ENCODE measurements around the gene PDIK1L. TPM values are rescaled to one million over a fixed set of nuclear protein-coding genes. Genes with fewer than 3 reads are reported as not detected.

Gene PDIK1L
- 1 to 10 TPM; 7.1 to 7.3 TPM for total RNA-seq
- 9.5 TPM for polyA plus RNA-seq (2013, experiment 1 of 2)
- 9.0 TPM for polyA plus RNA-seq (2013, experiment 2 of 2)
- long read RNA-seq, experiment 1, partial matches to known transcripts = 0 of 3 reads
- long read RNA-seq, experiment 1, other reads (novel, unspliced or antisense) = 2 of 3 reads
- long read RNA-seq, experiment 2, full-length matches to known transcripts = 13 of 15 reads
- long read RNA-seq, experiment 2, partial matches to known transcripts = 0 of 15 reads
- long read RNA-seq, experiment 2, other reads (novel, unspliced or antisense) = 2 of 15 reads
- long read RNA-seq, experiment 3, full-length matches to known transcripts = 31 of 35 reads
- long read RNA-seq, experiment 3, partial matches to known transcripts = 0 of 35 reads
- long read RNA-seq, experiment 3, other reads (novel, unspliced or antisense) = 4 of 35 reads
- long read RNA-seq, experiment 4 = 0 reads

- Mint-ChIP-seq H3K36me3 (ENCODE audit: low read depth) (peaks cover 17% of the 10 kb centered on the region), H3K4me3 (peak within 1 kb of the TSS; percentile 70), H3K27me3 (ENCODE audit: insufficient read depth) (peaks cover 14% of the 10 kb centered on the region), H3K27ac (peak within 1 kb of the TSS; percentile 98), H3K4me1 (peaks cover 11% of the 10 kb centered on the region), H3K9me3 (no peaks in the 10 kb centered on the region)
- H3K9me3 ChIP-seq (ENCODE audit: control insufficient read depth, low read length) = no peaks in the 10 kb centered on the region
- H3K27ac ChIP-seq (ENCODE audit: low read depth, low read length) = peak within 1 kb of the TSS; percentile 95
- peaks cover 11% of the 10 kb centered on the region for H3K36me3 ChIP-seq (ENCODE audit: control insufficient read depth, insufficient read depth, low read length)
- H3K27me3 ChIP-seq (ENCODE audit: control insufficient read depth, insufficient read depth, low read length, poor library complexity, severe bottlenecking) = no peaks in the 10 kb centered on the region
- peaks cover 4% of the 10 kb centered on the region for H3K4me1 ChIP-seq (ENCODE audit: control insufficient read depth, insufficient read depth, low read length)
- H3K4me3 ChIP-seq (ENCODE audit: low read length) = peak within 1 kb of the TSS; percentile 86
- no peak for TF ChIP-seq CTCF (conservative IDR thresholded peaks at IDR 0.05)
- peak within 1 kb of the TSS; percentile 68 for H3K9ac ChIP-seq (ENCODE audit: extremely low read depth, low read length, poor library complexity, severe bottlenecking)
- DNase-seq = peak; percentile 96
- whole genome bisulfite sequencing, 2 experiments (ENCODE audit: insufficient coverage in 1 of 2, insufficient read length in 1 of 2) = 0% methylated on average over 41 to 96 of the region's 96 CpGs
These were observed at the start of gene PDIK1L for GRCh38 chr1:26111530-26112406. PDIK1L (plus strand) TSS chr1:26111824; CDS start chr1:26114309, 2,485 bp downstream.

- H3K27ac Mint-ChIP-seq = no peak overlapping the region
- TF ChIP-seq CTCF (conservative IDR thresholded peaks at IDR 0.05) = no peak
- no peak overlapping the region for H3K4me3 ChIP-seq (ENCODE audit: low read length)
- peaks cover 4% of the 10 kb centered on the region for H3K27me3 Mint-ChIP-seq (ENCODE audit: insufficient read depth)
- H3K36me3 ChIP-seq (ENCODE audit: control insufficient read depth, insufficient read depth, low read length) = no peaks in the 10 kb centered on the region
- H3K9me3 Mint-ChIP-seq = no peaks in the 10 kb centered on the region
- H3K9ac ChIP-seq (ENCODE audit: extremely low read depth, low read length, poor library complexity, severe bottlenecking) = no peak overlapping the region
- H3K27me3 ChIP-seq (ENCODE audit: control insufficient read depth, insufficient read depth, low read length, poor library complexity, severe bottlenecking) = no peaks in the 10 kb centered on the region
- H3K4me3 Mint-ChIP-seq = no peak overlapping the region
- WGBS, 2 experiments (ENCODE audit: insufficient coverage in 1 of 2, insufficient read length in 1 of 2) = 85 to 88% methylated on average over 2 to 3 of the region's 3 CpGs
- no peaks in the 10 kb centered on the region for H3K9me3 ChIP-seq (ENCODE audit: control insufficient read depth, low read length)
- no peaks in the 10 kb centered on the region for H3K36me3 Mint-ChIP-seq (ENCODE audit: low read depth)
- no peak for DNase-seq
- H3K4me1 ChIP-seq (ENCODE audit: control insufficient read depth, insufficient read depth, low read length) = peaks cover 5% of the 10 kb centered on the region
- no peak overlapping the region for H3K27ac ChIP-seq (ENCODE audit: low read depth, low read length)
- H3K4me1 Mint-ChIP-seq = peaks cover 25% of the 10 kb centered on the region
These were observed 47.1 kb upstream of the PDIK1L start for GRCh38 chr1:26064553-26064952.

DNA sequence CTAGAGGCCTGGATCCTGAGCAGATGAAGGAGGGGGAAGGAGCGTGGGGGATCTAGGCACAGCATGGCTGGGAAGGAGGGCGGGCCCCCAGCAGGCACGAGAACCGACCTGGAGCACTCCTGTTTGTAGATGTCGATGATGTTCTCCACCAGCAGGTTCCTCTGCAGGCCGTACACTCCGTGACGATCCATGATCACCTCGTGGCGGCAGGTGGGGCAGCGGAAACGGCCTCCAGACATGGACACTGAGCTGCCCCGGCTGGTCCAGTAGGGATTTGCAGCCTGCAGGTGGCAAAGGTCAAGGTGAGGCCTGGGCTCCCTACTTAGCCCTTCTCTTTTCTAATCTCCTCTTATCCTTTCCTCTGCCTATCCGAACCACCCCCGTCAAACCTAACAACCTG, 45.5 kb upstream of the PDIK1L start:
- no peak for TF ChIP-seq CTCF (conservative IDR thresholded peaks at IDR 0.05)
- Mint-ChIP-seq H3K27ac (no peak overlapping the region), H3K4me3 (no peak overlapping the region), H3K9me3 (no peaks in the 10 kb centered on the region), H3K27me3 (ENCODE audit: insufficient read depth) (no peaks in the 10 kb centered on the region), H3K36me3 (ENCODE audit: low read depth) (no peaks in the 10 kb centered on the region), H3K4me1 (peaks cover 20% of the 10 kb centered on the region)
- H3K9me3 ChIP-seq (ENCODE audit: control insufficient read depth, low read length) = no peaks in the 10 kb centered on the region
- H3K9ac ChIP-seq (ENCODE audit: extremely low read depth, low read length, poor library complexity, severe bottlenecking) = no peak overlapping the region
- DNase-seq = no peak
- no peak overlapping the region for H3K27ac ChIP-seq (ENCODE audit: low read depth, low read length)
- H3K4me3 ChIP-seq (ENCODE audit: low read length) = no peak overlapping the region
- no peaks in the 10 kb centered on the region for H3K36me3 ChIP-seq (ENCODE audit: control insufficient read depth, insufficient read depth, low read length)
- H3K4me1 ChIP-seq (ENCODE audit: control insufficient read depth, insufficient read depth, low read length) = peaks cover 5% of the 10 kb centered on the region
- no peaks in the 10 kb centered on the region for H3K27me3 ChIP-seq (ENCODE audit: control insufficient read depth, insufficient read depth, low read length, poor library complexity, severe bottlenecking)
- 90 to 92% methylated on average over 13 to 15 of the region's 15 CpGs for WGBS, 2 experiments (ENCODE audit: insufficient coverage in 1 of 2, insufficient read length in 1 of 2)

Measured in endodermal cell (in vitro differentiated cells).